ENCODE results near the gene SYAP1.
"Not testable (repeated sequence)": the region's sequence is repeated elsewhere in the genome, so short reads cannot be mapped to it uniquely, and the experiment has no call there.

Gene SYAP1

DNA sequence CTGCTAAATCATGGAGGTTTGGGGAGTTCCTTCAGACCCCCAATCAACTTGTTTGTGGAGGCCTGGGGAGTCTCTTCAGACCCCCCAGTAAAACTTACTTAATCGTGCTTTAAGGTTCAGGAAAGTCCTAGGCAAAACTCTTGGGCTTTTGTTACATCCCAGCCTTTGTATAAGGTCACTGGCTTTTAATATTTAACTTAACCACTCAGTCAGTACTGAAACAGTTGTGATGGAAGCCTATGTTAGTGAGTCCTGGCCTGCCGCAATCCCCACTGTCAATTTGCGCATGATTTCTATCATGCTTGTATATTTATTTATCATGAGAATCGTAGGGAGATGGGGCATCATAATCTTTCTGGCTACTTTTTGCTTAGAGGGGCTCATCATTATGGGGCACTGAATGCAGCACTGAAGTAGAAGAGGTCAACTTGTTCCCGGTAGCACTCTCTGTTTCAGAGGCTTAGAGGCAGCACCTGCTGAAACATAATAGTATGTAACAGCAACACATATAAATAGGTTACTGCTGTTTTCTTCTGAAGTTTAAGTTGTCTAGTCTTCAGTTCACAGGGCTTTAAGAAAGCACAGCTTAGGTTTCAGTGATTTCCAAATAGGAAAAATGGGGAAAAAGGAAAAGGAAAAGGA is 7.1 kb downstream of the SYAP1 start:
- not testable (repeated sequence) for DNase-seq

DNA sequence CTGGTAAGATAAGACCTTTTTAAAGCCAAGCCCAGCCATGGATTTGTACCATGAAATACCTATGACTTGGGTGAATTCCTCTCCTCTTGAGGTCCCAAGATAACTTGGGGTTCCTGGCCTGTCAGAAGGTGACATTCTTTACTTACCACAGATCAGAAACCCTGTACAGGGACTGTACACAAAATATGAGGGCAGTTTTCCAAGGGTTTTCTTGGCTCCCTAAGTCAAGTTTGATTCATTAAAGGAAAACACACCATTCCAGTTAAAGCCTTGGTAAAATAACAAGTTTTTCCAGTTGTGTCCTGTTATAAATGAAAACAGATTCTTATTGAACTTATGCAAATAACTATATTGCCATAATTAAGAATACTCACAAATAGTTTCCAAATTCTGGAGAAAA is 8.2 kb downstream of the SYAP1 start:
- no peak for DNase-seq

GRCh38 chrX:16730450-16730849 is 11.0 kb downstream of the SYAP1 start:
- no peak for DNase-seq

DNA sequence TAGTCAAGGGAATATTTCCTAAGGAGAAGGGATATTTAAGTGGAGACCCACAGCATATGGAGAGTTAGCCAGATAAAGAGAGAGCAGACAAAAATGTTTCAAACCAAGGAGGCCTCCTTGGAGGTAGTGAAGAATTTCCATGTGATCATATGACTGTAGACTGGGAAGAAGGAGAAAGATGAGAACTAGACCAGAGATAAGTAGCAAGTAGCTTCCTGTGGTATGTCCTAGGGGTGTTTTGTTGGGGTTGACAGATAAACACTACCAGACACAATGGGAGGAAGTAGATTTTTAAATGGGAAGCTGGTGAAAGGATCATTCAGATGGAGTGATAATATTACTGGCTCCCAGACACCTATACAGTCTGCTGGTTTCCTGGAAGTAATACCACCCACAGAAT is 13.6 kb downstream of the SYAP1 start:
- no peak for DNase-seq

GRCh38 chrX:16737024-16737423 is 17.6 kb downstream of the SYAP1 start:
- no peak for DNase-seq

DNA sequence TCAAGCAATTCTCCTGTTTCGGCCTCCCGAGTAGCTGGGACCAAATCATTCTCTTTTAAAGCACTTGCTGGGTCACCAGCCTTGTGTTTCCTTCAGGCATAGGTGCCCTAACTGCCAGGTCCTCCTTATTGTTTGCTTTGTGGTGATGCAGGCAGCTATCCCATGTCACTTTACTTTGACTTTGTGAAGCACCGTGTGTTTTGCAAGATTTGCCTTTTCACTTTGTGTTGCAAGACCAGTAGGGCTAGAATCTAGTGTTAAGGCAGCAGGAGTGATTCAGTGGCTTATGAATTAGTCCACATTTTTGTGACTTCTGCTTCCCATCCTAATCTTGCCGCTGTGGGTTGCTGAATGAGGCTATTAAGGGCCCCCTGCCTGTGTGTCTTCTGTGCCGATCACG is 20.2 kb downstream of the SYAP1 start:
- DNase-seq: no peak

GRCh38 chrX:16743604-16744325 is 24.4 kb downstream of the SYAP1 start:
- no peak for DNase-seq

DNA sequence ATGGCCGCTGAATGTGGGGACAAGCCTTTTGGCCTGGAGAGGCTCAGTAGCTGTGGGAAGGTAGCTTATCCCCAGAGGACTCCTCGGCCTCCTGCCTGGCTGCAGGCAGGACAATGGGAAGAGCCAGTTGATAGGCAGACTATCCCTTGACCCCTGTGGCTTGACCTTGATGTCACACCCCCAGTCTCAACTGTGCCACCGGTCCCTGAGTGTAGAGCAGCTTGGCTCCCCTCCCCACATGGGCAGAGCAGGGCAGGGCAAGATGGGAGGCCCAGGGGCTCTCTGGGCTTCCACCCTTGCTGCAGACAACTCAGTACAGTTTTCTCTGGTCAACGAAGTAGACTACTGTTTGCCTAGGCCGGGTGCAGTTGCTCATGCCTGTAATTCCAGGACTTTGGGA is 25.7 kb downstream of the SYAP1 start:
- no peak for DNase-seq

GRCh38 chrX:16745659-16746058 is 26.2 kb downstream of the SYAP1 start:
- DNase-seq: no peak

DNA sequence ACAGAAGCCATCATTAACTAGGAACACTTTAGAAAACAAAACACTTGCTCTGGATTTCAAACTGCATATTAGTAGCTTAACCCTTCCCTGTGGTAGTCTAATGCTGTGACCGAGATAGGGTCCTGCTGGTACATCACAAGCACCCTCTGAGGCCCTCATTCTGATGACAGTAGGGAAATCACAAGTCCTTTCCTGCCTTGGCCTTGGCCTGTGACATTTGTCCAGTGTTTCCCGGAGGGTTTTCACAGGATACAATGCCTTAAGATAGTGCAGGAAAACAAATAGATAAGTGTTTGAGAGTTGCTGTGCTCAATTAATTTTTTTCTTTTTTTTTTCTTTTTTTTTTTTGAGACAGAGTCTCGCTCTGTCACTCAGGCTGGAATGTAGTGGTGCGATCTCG is 29.0 kb downstream of the SYAP1 start:
- DNase-seq: no peak

GRCh38 chrX:16750136-16750535 is 30.7 kb downstream of the SYAP1 start:
- no peak for DNase-seq

- DNase-seq: no peak
Measured at GRCh38 chrX:16754019-16754418, 34.6 kb downstream of the SYAP1 start.

- DNase-seq: no peak
Measured at GRCh38 chrX:16756724-16757123, 37.3 kb downstream of the SYAP1 start.

- not testable (repeated sequence) for DNase-seq
Measured at GRCh38 chrX:16761500-16761899, 42.1 kb downstream of the SYAP1 start.

DNA sequence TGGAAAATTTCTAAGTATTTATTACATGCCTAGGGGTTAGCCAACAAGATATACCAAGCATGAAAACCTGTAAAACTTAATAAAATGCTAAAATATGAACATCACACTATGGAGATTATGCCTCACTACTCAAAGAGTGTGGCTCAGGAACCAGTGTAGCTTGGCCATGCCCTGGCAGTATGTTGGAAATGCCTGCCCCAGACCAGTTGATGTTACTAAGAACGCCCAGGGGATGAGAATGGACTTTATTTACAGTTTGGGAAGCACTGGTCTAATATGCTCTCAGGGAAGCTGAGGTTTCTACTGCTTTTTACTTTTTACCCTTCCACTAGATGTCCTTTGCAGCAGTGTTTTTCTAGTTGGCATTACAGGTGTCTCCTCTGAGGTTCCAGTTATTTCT is 43.2 kb downstream of the SYAP1 start:
- no peak for DNase-seq

GRCh38 chrX:16765594-16765993 is 46.2 kb downstream of the SYAP1 start:
- no peak for DNase-seq

DNA sequence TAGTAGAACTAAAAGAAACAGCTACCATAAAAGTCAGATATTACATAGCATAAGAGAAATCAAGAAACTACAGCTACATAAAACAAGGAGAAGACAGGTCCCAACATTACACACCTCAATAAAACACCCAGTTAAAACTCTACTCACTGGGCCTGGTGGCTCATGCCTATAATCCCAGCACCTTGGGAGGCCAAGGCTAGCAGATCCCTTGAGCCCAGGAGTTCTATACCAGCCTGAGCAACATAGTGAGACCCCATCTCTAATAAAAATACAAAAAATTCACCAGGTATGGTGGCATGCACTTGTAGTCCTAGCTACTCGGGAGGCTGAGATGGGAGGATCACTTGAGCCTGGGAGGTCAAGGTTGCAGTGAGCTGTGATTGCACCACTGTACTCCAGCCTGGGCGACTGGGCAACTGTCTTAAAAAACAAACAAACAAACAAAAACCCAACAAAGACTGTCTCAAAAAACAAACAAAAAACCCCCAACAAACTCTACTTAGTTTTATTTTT is 51.6 kb downstream of the SYAP1 start:
- no peak for DNase-seq

GRCh38 chrX:16771483-16772398 is 52.3 kb downstream of the SYAP1 start:
- no peak for DNase-seq

- DNase-seq: no peak
Measured at GRCh38 chrX:16772460-16772859, 53.0 kb downstream of the SYAP1 start.

GRCh38 chrX:16774746-16775145 is 55.3 kb downstream of the SYAP1 start:
- DNase-seq: no peak

- no peak for DNase-seq
Measured at GRCh38 chrX:16778545-16778944, 59.1 kb downstream of the SYAP1 start.

DNA sequence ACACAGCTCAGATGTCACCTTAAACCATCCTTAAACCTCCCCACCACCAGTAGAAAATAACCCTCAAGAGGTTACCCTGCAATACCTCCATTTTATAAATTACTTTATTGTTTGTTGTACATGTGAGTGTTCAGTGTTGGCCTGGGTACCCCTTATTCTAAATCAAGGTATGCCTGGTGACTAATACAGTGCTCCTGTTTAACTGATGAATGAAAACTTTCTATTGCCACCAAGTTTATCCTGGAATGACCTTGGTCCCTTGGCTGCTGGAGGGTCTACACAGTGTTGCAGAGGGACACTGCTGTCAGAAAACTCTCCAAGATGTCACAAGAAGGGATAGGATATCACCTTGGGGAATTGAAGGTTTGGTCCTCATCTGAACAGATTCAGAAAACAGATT is 59.6 kb downstream of the SYAP1 start:
- no peak for DNase-seq

GRCh38 chrX:16779815-16780214 is 60.4 kb downstream of the SYAP1 start:
- not testable (repeated sequence) for DNase-seq

DNA sequence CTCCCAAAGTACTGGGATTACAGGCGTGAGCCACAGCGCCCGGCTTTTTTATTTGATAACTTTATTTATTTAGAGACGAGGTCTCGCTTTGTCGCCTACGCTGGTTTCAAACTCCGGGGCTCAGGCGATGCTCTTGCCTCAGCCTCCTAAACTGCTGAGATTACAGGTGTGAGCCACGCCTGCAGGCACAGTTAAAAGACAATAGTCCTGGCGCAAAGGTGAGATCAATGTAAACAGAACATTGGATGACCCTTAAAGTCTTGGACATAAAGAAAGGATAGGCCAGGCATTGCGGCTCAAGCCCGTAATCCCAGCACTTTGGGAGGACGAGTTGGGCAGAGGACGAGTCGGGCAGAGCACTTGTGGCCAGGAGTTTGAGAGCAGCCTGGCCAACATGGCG is 64.0 kb downstream of the SYAP1 start:
- DNase-seq: no peak
